Astrocyte (in vitro differentiated cells and primary cell): Measurements from ENCODE around the gene ZBTB46. TPM values are rescaled to one million over a fixed set of nuclear protein-coding genes. Genes with fewer than 3 reads are reported as not detected.
A peak's percentile ranks its signal among the peaks of the same experiment; 100 is the strongest.

Experiments
- DNase-seq: peaks from one replicate; pipeline ENCODE4 v3.0.0-alpha.2; 2010; ENCODE audit warnings: low read depth
- FAIRE-seq: peaks from 2 replicates; lab custom pipeline; 2011; peaks lifted over from hg19 to GRCh38; lab: Jason Lieb, UNC
- H2AFZ ChIP-seq: 2 replicates; pipeline ENCODE4 v1.6.0; 2012; ENCODE audit warnings: low read depth, low read length, inconsistent platforms
- H3K27ac ChIP-seq: 2 replicates; pipeline ENCODE4 v1.5.1; 2011; ENCODE audit warnings: low read depth, low read length, inconsistent platforms
- H3K27me3 ChIP-seq: 2 replicates; pipeline ENCODE4 v1.6.0; 2011; ENCODE audit warnings: low read length, inconsistent platforms; ENCODE audit not compliant: insufficient read depth
- H3K36me3 ChIP-seq: 2 replicates; pipeline ENCODE4 v1.5.1; 2011; ENCODE audit warnings: low read length, inconsistent platforms; ENCODE audit not compliant: insufficient read depth
- H3K4me1 ChIP-seq: 2 replicates; pipeline ENCODE4 v1.5.1; 2011; ENCODE audit warnings: low read length, inconsistent platforms; ENCODE audit not compliant: insufficient read depth
- H3K4me2 ChIP-seq: 2 replicates; pipeline ENCODE4 v1.6.0; 2012; ENCODE audit warnings: low read length, inconsistent platforms
- H3K4me3 ChIP-seq: 2 replicates; pipeline ENCODE4 v1.5.1; 2011; ENCODE audit warnings: low read depth, mild to moderate bottlenecking, low read length, inconsistent platforms; ENCODE audit not compliant: insufficient read depth
- H3K79me2 ChIP-seq: 2 replicates; pipeline ENCODE4 v1.6.0; 2012; ENCODE audit warnings: mild to moderate bottlenecking, low read length, inconsistent platforms; ENCODE audit not compliant: insufficient read depth
- H3K9ac ChIP-seq: 2 replicates; pipeline ENCODE4 v1.6.0; 2012; ENCODE audit warnings: mild to moderate bottlenecking, low read length, inconsistent platforms
- H3K9me3 ChIP-seq: 2 replicates; pipeline ENCODE4 v1.5.1; 2012; ENCODE audit warnings: low read depth, mild to moderate bottlenecking, low read length, inconsistent platforms; ENCODE audit not compliant: insufficient read depth
- H4K20me1 ChIP-seq: 2 replicates; pipeline ENCODE4 v1.6.0; 2012; ENCODE audit warnings: low read length, inconsistent platforms; ENCODE audit not compliant: insufficient read depth
- H3K27ac Mint-ChIP-seq: one replicate; pipeline ENCODE4 v1.8.0; 2021; ENCODE audit warnings: mild to moderate bottlenecking, mixed read lengths; ENCODE audit not compliant: unreplicated experiment
- H3K27me3 Mint-ChIP-seq: one replicate; pipeline ENCODE4 v1.8.0; 2021; ENCODE audit warnings: low read depth, mixed read lengths; ENCODE audit not compliant: unreplicated experiment
- H3K36me3 Mint-ChIP-seq: one replicate; pipeline ENCODE4 v1.8.0; 2021; ENCODE audit warnings: low read depth, mixed read lengths; ENCODE audit not compliant: unreplicated experiment
- H3K4me1 Mint-ChIP-seq: one replicate; pipeline ENCODE4 v1.8.0; 2021; ENCODE audit warnings: low read depth, mixed read lengths; ENCODE audit not compliant: unreplicated experiment
- H3K4me3 Mint-ChIP-seq: one replicate; pipeline ENCODE4 v1.8.0; 2021; ENCODE audit warnings: mild to moderate bottlenecking, moderate library complexity, mixed read lengths; ENCODE audit not compliant: unreplicated experiment
- H3K9me3 Mint-ChIP-seq: one replicate; pipeline ENCODE4 v1.8.0; 2021; ENCODE audit warnings: mild to moderate bottlenecking, mixed read lengths; ENCODE audit not compliant: unreplicated experiment
- EZH2 ChIP-seq: IDR thresholded peaks from 2 replicates; pipeline ENCODE4 v1.6.1; 2012; ENCODE audit warnings: mild to moderate bottlenecking, low read length, inconsistent platforms; ENCODE audit not compliant: insufficient read depth
- total RNA-seq: library from RNA; stranded (reverse); gene quantifications from 2 replicates; pipeline ENCODE4 v1.2.1, GENCODE V29; 2021
- TF ChIP-seq, protein P1 (sequence below): IDR thresholded peaks from 2 replicates; pipeline ENCODE4 v1.5.1; 2011; ENCODE audit warnings: low read depth, mild to moderate bottlenecking, inconsistent platforms, low read length, moderate library complexity; ENCODE audit not compliant: insufficient read depth

Gene ZBTB46
- total RNA-seq, 1 donor from 2014 or later: 13.9 TPM

GRCh38 chr20:63825331-63826118 lies 5.5 kb downstream of the ZBTB46 start:
- Histone ChIP-seq H3K4me1 (peaks cover 9% of the 10 kb centered on the region), H3K27ac (no peak overlapping the region), H3K9ac (no peak overlapping the region), H3K4me3 (no peak overlapping the region), H3K79me2 (peaks cover 25% of the 10 kb centered on the region), H4K20me1 (peaks cover 42% of the 10 kb centered on the region), H3K9me3 (no peaks in the 10 kb centered on the region), H3K4me2 (no peak overlapping the region), H3K27me3 (peaks cover 19% of the 10 kb centered on the region), H3K36me3 (no peaks in the 10 kb centered on the region), H2AFZ (no peak overlapping the region)
- Mint-ChIP-seq H3K27ac (no peak overlapping the region), H3K36me3 (no peaks in the 10 kb centered on the region), H3K4me3 (no peak overlapping the region), H3K9me3 (no peaks in the 10 kb centered on the region), H3K27me3 (no peaks in the 10 kb centered on the region), H3K4me1 (peaks cover 30% of the 10 kb centered on the region)
- no peak for FAIRE-seq
- TF ChIP-seq EZH2: no peak
- TF ChIP-seq, protein P1, sequence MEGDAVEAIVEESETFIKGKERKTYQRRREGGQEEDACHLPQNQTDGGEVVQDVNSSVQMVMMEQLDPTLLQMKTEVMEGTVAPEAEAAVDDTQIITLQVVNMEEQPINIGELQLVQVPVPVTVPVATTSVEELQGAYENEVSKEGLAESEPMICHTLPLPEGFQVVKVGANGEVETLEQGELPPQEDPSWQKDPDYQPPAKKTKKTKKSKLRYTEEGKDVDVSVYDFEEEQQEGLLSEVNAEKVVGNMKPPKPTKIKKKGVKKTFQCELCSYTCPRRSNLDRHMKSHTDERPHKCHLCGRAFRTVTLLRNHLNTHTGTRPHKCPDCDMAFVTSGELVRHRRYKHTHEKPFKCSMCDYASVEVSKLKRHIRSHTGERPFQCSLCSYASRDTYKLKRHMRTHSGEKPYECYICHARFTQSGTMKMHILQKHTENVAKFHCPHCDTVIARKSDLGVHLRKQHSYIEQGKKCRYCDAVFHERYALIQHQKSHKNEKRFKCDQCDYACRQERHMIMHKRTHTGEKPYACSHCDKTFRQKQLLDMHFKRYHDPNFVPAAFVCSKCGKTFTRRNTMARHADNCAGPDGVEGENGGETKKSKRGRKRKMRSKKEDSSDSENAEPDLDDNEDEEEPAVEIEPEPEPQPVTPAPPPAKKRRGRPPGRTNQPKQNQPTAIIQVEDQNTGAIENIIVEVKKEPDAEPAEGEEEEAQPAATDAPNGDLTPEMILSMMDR: no peak
- DNase-seq: no peak

GRCh38 chr20:63823691-63824311 lies 7.3 kb downstream of the ZBTB46 start:
- H3K4me3 ChIP-seq: no peak overlapping the region
- H3K79me2 ChIP-seq: peaks cover 21% of the 10 kb centered on the region
- H3K36me3 ChIP-seq: no peaks in the 10 kb centered on the region
- DNase-seq (no peak), FAIRE-seq (no peak)
- no peak overlapping the region for H3K4me2 ChIP-seq
- H2AFZ ChIP-seq: no peak overlapping the region
- H3K9me3 ChIP-seq: no peaks in the 10 kb centered on the region
- H3K36me3 Mint-ChIP-seq: peaks cover 3% of the 10 kb centered on the region
- H3K27me3 ChIP-seq: peaks cover 7% of the 10 kb centered on the region
- H4K20me1 ChIP-seq: peaks cover 35% of the 10 kb centered on the region
- no peak overlapping the region for H3K27ac ChIP-seq
- H3K9me3 Mint-ChIP-seq: no peaks in the 10 kb centered on the region
- H3K27ac Mint-ChIP-seq: peak overlapping the region; percentile 31
- no peak overlapping the region for H3K9ac ChIP-seq
- H3K4me1 Mint-ChIP-seq: peaks cover 20% of the 10 kb centered on the region
- H3K4me1 ChIP-seq: no peaks in the 10 kb centered on the region
- no peak overlapping the region for H3K4me3 Mint-ChIP-seq
- no peak for TF ChIP-seq EZH2
- TF ChIP-seq, protein P1: no peak
- H3K27me3 Mint-ChIP-seq: no peaks in the 10 kb centered on the region

DNA sequence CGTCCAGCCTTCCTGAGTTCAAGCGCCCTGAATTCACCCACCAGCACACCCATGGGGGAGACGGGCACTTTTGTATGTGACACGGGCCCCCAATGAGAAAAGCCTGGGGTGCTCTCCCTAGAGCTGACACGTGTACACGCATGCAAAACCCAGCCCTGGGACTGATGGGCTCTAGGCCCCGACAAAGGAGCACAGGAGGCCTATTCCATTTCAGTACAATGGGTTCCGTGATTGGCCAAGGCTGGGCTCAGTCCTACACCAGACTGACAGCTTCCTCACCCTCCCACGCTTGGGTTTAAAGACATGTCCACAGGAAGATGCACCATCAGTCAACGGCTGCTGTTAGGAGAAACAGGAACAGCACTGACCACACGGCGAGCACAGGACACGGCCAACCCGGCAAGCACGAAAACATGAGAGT lies 8.8 kb downstream of the ZBTB46 start:
- Mint-ChIP-seq H3K4me1 (peaks cover 20% of the 10 kb centered on the region), H3K36me3 (peaks cover 3% of the 10 kb centered on the region), H3K27ac (no peak overlapping the region), H3K4me3 (no peak overlapping the region), H3K9me3 (no peaks in the 10 kb centered on the region), H3K27me3 (no peaks in the 10 kb centered on the region)
- no peaks in the 10 kb centered on the region for H3K4me1 ChIP-seq
- no peak overlapping the region for H3K27ac ChIP-seq
- no peak for TF ChIP-seq EZH2
- TF ChIP-seq, protein P1: no peak
- DNase-seq (no peak), FAIRE-seq (no peak)
- H3K9ac ChIP-seq: no peak overlapping the region
- peaks cover 7% of the 10 kb centered on the region for H3K27me3 ChIP-seq
- H4K20me1 ChIP-seq: peaks cover 27% of the 10 kb centered on the region
- no peak overlapping the region for H3K4me2 ChIP-seq
- H3K36me3 ChIP-seq: no peaks in the 10 kb centered on the region
- no peak overlapping the region for H3K4me3 ChIP-seq
- H2AFZ ChIP-seq: no peak overlapping the region
- H3K79me2 ChIP-seq: peaks cover 10% of the 10 kb centered on the region
- H3K9me3 ChIP-seq: no peaks in the 10 kb centered on the region
